HG03025 (cell line): Measurements from ENCODE around the gene ACTR1B.
"Not testable (repeated sequence)": the region's sequence is repeated elsewhere in the genome, so short reads cannot be mapped to it uniquely, and the experiment has no call there.

Experiments used
- ATAC-seq: cut with Tn5 transposase; IDR thresholded peaks from one replicate; pipeline ENCODE4 v1.9.1; 2021; ENCODE audit warnings: mild to moderate bottlenecking, moderate library complexity; ENCODE audit not compliant: unreplicated experiment, low FRiP score

ACTR1B gene

DNA sequence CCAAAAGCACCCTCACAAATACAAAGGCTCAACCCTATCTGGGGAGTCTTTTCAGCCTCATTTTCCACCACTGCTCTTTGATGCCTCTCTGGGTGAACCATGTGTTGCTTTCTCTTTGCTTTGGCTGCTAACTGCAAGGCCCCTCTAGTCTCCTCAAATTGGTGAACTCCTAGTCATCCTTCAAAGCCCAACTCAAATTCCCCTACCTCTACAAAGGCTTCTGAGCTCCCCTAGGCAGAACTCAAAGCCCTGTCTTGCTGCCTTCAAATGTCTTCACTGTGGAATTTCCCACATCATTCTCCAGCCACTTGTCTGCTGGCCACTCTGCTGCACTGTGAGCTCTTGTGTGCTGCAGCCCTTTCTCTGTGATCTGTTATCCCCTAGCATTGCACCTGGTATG is 40.9 kb downstream of the ACTR1B start:
- ATAC-seq: not testable (repeated sequence)

DNA sequence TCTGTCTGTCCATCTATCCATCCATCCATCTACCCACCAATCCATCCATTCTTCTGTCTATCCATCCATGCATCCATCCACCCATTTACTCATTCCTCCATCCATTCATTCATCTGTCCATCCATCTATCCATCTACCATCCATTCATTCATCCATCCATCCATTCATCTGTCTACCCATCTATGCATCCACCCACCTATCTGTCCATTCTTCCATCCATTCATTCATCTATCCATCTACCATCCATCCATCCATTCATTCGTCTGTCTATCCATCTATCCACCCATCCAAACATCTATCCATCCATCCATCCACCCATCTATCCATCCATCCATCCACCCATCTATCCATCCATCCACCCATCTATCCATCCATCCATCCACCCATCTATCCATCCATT is 43.4 kb downstream of the ACTR1B start:
- not testable (repeated sequence) for ATAC-seq

DNA sequence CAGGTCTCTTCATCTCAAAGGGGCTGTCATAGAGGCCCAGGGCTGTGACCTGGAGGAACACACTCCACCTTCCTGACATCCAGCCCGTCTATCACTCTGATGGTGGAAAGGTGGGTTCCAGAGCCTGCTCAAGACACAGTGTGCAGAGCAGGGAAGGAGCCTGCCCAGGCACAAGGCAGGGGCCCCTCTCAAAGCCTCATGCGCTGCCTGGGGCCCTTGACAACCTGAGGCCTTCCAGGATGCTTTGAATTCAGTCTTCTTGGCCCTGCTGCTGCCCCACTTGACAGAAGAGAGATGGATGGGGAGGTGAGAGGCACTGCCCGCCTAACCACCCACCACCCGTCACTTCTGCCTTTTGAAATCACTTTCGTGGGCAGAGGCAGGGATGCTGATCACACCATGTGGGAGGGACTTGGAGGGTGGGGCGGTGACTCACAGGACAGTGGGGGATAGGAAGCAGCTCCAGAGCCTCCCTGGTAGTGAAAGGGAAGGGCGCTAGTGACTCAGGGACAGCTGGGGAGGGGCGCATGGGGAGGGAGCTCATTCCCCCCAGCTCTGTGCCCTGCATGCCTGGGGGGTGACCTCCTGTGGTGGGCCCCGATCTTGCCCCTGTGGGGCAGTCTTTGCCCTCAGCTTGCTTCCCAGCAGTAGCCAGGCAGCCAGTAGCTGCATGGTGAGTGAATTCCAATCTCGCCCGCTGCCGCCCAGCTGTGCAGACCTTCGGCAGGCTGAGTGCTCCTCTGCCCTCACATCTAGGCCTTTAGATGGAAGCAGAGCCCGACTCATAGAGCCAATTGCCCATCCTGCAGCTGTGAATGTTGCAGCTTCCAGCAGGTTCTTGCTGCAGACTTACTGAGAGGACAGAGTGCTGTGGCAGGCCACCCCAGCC is 44.7 kb downstream of the ACTR1B start:
- not testable (repeated sequence) for ATAC-seq

DNA sequence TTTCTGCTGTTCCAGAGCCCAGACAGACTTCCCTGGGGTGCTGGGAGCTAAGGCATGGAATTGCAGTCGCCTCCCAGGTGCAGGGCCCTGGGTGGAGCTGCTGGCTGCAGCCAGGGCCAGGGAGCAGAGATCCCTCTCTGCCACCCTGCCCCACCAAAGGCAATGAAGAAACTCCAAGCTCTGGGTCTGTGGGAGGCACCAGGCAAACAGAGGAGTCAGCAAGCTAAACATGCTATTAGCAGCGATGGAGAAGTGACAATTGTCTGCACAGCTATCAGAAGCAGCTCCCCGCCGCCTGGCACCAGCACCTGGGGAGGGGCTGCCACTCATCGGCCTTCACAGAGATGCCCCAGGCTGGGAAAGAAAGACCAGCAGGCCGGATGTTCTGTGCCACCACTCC is 45.9 kb downstream of the ACTR1B start:
- no peak for ATAC-seq

DNA sequence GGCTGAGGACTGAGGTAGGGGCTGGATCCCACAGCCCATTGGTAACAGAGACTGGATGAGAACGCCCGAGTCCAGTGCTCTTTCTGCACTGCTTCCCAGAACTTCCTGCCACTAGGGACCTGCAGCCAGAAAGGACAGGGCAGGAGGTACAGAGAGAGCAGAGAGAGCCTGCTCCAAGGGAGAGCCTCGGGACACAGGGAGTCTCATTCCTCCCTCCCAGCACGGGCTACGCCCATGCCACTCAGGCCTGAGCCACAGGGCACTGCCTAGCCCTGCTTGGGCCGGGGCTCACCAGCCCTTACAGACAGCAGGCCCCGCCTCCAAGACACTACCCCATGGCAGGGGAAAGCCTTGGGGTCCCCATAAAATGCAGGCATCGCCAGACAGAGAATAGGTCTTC is 48.1 kb downstream of the ACTR1B start:
- not testable (repeated sequence) for ATAC-seq

DNA sequence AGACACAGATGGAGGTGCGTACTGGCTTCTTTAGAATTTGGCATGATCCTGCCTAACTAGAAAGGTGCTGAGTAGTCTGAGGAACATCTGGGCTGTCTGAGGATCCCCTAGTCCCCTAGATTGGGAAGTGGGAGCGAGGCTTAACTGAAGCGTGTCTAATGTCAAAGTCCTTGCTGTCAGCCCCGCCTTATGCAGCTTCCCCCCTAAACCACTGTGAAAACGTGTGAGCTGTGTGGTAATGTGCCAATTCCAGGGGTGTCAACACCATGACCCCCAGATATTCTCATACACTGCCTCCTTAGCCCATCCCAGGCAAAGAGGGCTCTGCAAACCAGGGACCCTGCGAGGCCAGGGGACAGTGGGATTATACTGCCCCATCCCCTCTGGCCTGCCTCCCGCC is 51.9 kb downstream of the ACTR1B start:
- not testable (repeated sequence) for ATAC-seq

DNA sequence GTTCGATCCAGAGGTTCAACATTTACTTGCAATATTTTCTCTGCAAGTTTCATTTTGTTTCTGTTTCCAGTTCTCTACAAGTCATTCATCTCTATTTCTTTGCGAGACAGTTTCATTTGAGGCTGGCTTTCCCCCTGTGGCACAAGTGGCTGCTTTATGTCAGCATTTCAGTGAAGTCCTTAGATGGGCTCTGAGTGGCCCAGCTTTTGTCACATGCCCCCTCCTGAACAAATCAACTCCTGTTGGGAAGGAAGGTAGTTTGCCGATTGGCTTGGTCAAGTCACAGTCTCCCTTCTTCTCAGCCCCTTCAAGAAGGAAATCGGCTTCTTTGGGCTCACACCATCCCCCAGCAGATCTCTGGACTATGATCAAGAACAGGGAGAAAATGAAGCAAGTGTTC is 55.1 kb downstream of the ACTR1B start:
- not testable (repeated sequence) for ATAC-seq
